Kidney (tissue), 14 donors: Measurements from ENCODE around the gene MYH11. TPM values are rescaled to one million over a fixed set of nuclear protein-coding genes. Genes with fewer than 3 reads are reported as not detected.

Source experiments
- DNase-seq, 5 donors: peaks; one replicate each; pipeline ENCODE4 v3.0.0-alpha.2; 2013 to 2020
- FAIRE-seq: peaks from 2 replicates; lab custom pipeline; 2012; peaks lifted over from hg19 to GRCh38; lab: Jason Lieb, UNC
- H3K27ac ChIP-seq, 2 donors: one replicate each; pipeline ENCODE4 v1.7.0; 2013; ENCODE audit warnings: low read depth in 2 of 2, low read length in 2 of 2, inconsistent platforms in 1 of 2
- H3K27me3 ChIP-seq: one replicate; pipeline ENCODE4 v1.7.1; 2013; ENCODE audit warnings: low read length, inconsistent platforms; ENCODE audit not compliant: control insufficient read depth, insufficient read depth
- H3K36me3 ChIP-seq, 3 donors: one replicate each; pipeline versions ENCODE4 v1.7.0 to v1.7.1; 2013; ENCODE audit warnings: low read length in 3 of 3, control low read depth in 1 of 3, inconsistent platforms in 1 of 3; ENCODE audit not compliant: insufficient read depth in 3 of 3, control insufficient read depth in 2 of 3
- H3K4me1 ChIP-seq, 3 donors: one replicate each; pipeline versions ENCODE4 v1.7.0 to v1.7.1; 2013; ENCODE audit warnings: low read length in 3 of 3, inconsistent platforms in 1 of 3, low read depth in 1 of 3; ENCODE audit not compliant: control insufficient read depth in 2 of 3, insufficient read depth in 2 of 3
- H3K4me3 ChIP-seq, 3 donors: one replicate each; pipeline versions ENCODE4 v1.7.0 to v1.8.1; 2013; ENCODE audit warnings: low read length in 3 of 3, control low read depth in 1 of 3, inconsistent platforms in 1 of 3
- H3K9ac ChIP-seq, 3 donors: one replicate each; pipeline versions ENCODE4 v1.7.0 to v1.7.1; 2013; ENCODE audit warnings: low read length in 3 of 3, control low read depth in 1 of 3, inconsistent platforms in 1 of 3
- H3K9me3 ChIP-seq, 3 donors: one replicate each; pipeline versions ENCODE4 v1.7.0 to v1.7.1; 2013; ENCODE audit warnings: low read length in 3 of 3, control low read depth in 1 of 3, inconsistent platforms in 1 of 3; ENCODE audit not compliant: control insufficient read depth in 2 of 3, insufficient read depth in 1 of 3
- CTCF ChIP-seq: IDR thresholded peaks from 3 replicates; pipeline ENCODE4 v1.5.1; 2012; ENCODE audit warnings: mild to moderate bottlenecking, moderate library complexity, borderline replicate concordance; ENCODE audit not compliant: insufficient read depth; ENCODE audit errors: extremely low read depth
- intact Hi-C: fragments of 100-400 bp; cut with DNase I; formaldehyde crosslinking; loops from one replicate; pipeline ENCODE4 v1.11.1; 2022
- polyA plus RNA-seq: library from polyadenylated mRNA; stranded (reverse); fragments of 350-450 nt; fragmentation: Illumina TruSeq; extraction: RNeasy Lipid Tissue Mini Kit (QIAGEN cat#74804); gene quantifications from one replicate; pipeline ENCODE4 v1.2.3, GENCODE V29; 2014; ENCODE audit warnings: low read depth, low replicate concordance; ENCODE audit not compliant: insufficient read depth
- total RNA-seq: library from RNA; stranded (reverse); fragmentation: NEBNext Ultra II Directional; extraction: Animal tissue kit (Norgen Biotek cat#: 25700); gene quantifications from one replicate; pipeline ENCODE4 v1.2.1, GENCODE V29; 2021
- donor health status: control.
- donor health status: control.
- donor health status: control.
- donor health status: control.
- donor health status: control.
- donor health status: DM: yes; HTN: yes; CAD: no.
- donor health status: Normal renal cell carcinoma (clear cell type).

MYH11 gene
- total and polyA plus RNA-seq, 2 donors from 2014 or later, result 40.2 to 175 TPM

DNA sequence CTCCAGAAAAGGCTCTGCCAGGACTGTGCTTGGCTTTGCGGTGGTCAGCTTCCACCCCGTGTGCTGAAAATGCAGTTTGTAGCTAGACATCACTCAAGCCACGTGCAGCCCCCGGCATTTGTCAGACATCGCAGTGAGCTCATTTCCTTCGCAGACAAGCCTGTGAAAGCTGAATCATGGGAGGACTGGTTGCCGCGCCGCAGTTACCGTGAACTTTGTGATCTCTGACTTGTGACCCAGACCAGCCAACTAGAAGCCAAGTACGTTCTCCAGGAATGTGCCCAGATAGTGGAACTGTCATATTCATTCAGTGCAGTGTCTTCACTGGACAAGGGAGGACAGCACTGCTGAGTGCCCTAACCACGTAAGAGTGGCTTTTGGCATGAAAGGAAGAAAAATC is 148.7 kb downstream of the MYH11 start:
- H3K4me3 ChIP-seq, result no peak overlapping the region
- H3K9me3 ChIP-seq, result no peaks in the 10 kb centered on the region
- no peaks in the 10 kb centered on the region for H3K27me3 ChIP-seq
- H3K4me1 ChIP-seq, result no peaks in the 10 kb centered on the region
- TF ChIP-seq CTCF, result no peak
- FAIRE-seq (no peak), DNase-seq (peak in 1 of 5 donors; percentile 8)
- H3K9ac ChIP-seq, result no peak overlapping the region
- no peak overlapping the region for H3K27ac ChIP-seq
- intact Hi-C loops, result no loop called here
- H3K36me3 ChIP-seq, result peaks cover 0 to 2% (median 0%) of the 10 kb centered on the region in 3 donors

DNA sequence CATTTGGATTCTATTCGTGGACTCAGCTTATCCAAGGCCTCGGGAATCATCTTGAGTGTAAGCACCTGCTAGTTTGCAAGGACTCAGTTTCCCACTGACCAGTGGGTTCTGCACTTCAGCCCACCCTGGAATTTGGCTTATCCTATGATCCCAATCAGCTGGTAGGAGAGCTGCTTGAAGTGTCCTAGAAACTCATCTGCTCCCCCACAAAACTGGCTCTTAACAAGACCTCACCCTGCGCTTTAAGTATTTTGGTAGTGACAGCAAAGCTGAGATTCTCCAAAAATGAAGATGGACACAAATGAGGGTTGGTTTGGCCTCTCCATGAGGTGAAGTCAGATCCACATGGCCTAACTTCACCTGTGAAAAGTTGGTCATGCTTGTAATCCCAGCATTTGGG is 149.5 kb downstream of the MYH11 start:
- Histone ChIP-seq H3K27ac (no peak overlapping the region), H3K27me3 (no peaks in the 10 kb centered on the region), H3K4me1 (no peaks in the 10 kb centered on the region), H3K4me3 (no peak overlapping the region), H3K9ac (no peak overlapping the region), H3K36me3 (peaks cover 0 to 2% (median 0%) of the 10 kb centered on the region in 3 donors), H3K9me3 (no peaks in the 10 kb centered on the region)
- DNase-seq, result no peak
- FAIRE-seq, result no peak
- TF ChIP-seq CTCF, result no peak
- intact Hi-C loops, result no loop called here

GRCh38 chr16:15705064-15705565 is 151.7 kb downstream of the MYH11 start:
- no peak for FAIRE-seq
- Histone ChIP-seq H3K4me1 (no peaks in the 10 kb centered on the region), H3K36me3 (peaks cover 0 to 4% (median 3%) of the 10 kb centered on the region in 3 donors), H3K27ac (no peak overlapping the region), H3K27me3 (no peaks in the 10 kb centered on the region), H3K4me3 (no peak overlapping the region), H3K9ac (no peak overlapping the region), H3K9me3 (no peaks in the 10 kb centered on the region)
- no peak for DNase-seq
- intact Hi-C loops, result no loop called here
- no peak for TF ChIP-seq CTCF

DNA sequence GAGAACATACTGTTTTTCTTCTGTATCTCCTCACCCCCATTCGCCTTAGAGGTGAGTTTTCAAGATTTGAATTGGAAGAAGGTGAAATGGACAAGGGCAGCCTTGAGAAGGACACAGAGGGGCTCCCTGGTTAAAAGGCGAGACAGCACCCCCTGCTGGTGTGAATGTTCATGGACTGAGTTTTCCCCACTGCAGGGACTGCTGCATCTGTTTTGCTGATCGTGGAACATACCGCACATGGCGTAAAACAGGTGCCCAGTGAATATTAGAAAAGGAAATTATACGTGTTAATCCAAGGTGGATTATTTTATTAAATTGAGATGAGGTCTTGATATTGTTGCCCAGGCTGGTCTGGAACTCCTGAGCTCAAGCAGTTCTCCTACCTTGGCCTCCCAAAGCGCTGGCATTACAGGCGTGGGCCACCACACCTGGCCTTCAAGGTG is 152.3 kb downstream of the MYH11 start:
- Histone ChIP-seq H3K27me3 (no peaks in the 10 kb centered on the region), H3K27ac (no peak overlapping the region), H3K9me3 (no peaks in the 10 kb centered on the region), H3K36me3 (peaks cover 2 to 7% (median 3%) of the 10 kb centered on the region in 3 donors), H3K4me1 (no peaks in the 10 kb centered on the region), H3K9ac (no peak overlapping the region), H3K4me3 (no peak overlapping the region)
- FAIRE-seq (no peak), DNase-seq (peak in 4 of 5 donors; percentile 73 to 82 (median 78))
- intact Hi-C loops, result no loop called here
- peak; percentile 68 for TF ChIP-seq CTCF
